Subcutaneous abdominal adipose tissue (tissue), 5 donors: ENCODE data around the gene BDH1.
"Not testable (repeated sequence)": the region's sequence is repeated elsewhere in the genome, so short reads cannot be mapped to it uniquely, and the experiment has no call there.

Experiments
- H3K27ac ChIP-seq: one replicate; pipeline ENCODE4 v1.7.0; 2013; ENCODE audit warnings: low read depth, mild to moderate bottlenecking, inconsistent platforms, low read length, moderate library complexity
- H3K27me3 ChIP-seq, 5 donors: one replicate each; pipeline ENCODE4 v1.7.0; 2013; ENCODE audit warnings: low read length in 5 of 5, inconsistent platforms in 1 of 5; ENCODE audit not compliant: control insufficient read depth in 5 of 5, insufficient read depth in 4 of 5
- H3K36me3 ChIP-seq, 5 donors: one replicate each; pipeline ENCODE4 v1.7.0; 2013; ENCODE audit warnings: low read length in 5 of 5; ENCODE audit not compliant: control insufficient read depth in 5 of 5, insufficient read depth in 5 of 5
- H3K4me1 ChIP-seq, 5 donors: one replicate each; pipeline ENCODE4 v1.7.0; 2013; ENCODE audit warnings: low read length in 5 of 5, mild to moderate bottlenecking in 3 of 5, moderate library complexity in 1 of 5; ENCODE audit not compliant: control insufficient read depth in 5 of 5, insufficient read depth in 5 of 5
- H3K4me3 ChIP-seq, 5 donors: one replicate each; pipeline ENCODE4 v1.7.0; 2013; ENCODE audit warnings: low read length in 5 of 5, low read depth in 1 of 5
- H3K9ac ChIP-seq, 5 donors: one replicate each; pipeline ENCODE4 v1.7.0; 2013; ENCODE audit warnings: low read length in 5 of 5, mild to moderate bottlenecking in 4 of 5, moderate library complexity in 3 of 5
- H3K9me3 ChIP-seq, 5 donors: one replicate each; pipeline ENCODE4 v1.7.0; 2013; ENCODE audit warnings: low read length in 5 of 5; ENCODE audit not compliant: control insufficient read depth in 5 of 5
- donor health status: healthy.
- donor health status: healthy.
- donor health status: healthy.
- donor health status: healthy.
- donor health status: healthy.

BDH1 gene

GRCh38 chr3:197580253-197580691 is 24.5 kb upstream of the BDH1 start:
- H3K9me3 ChIP-seq = no peaks in the 10 kb centered on the region

GRCh38 chr3:197578376-197578775 is 22.6 kb upstream of the BDH1 start:
- Histone ChIP-seq H3K27me3 (peaks cover 0 to 3% (median 0%) of the 10 kb centered on the region in 5 donors), H3K36me3 (peaks cover 0 to 19% (median 9%) of the 10 kb centered on the region in 5 donors), H3K9ac (no peak overlapping the region), H3K4me1 (no peaks in the 10 kb centered on the region), H3K9me3 (no peaks in the 10 kb centered on the region), H3K27ac (no peak overlapping the region), H3K4me3 (no peak overlapping the region)

More at GRCh38 chr3:197580253-197580691, 24.5 kb upstream of the BDH1 start:
- Histone ChIP-seq H3K27ac (no peak overlapping the region), H3K4me1 (no peaks in the 10 kb centered on the region), H3K27me3 (no peaks in the 10 kb centered on the region), H3K4me3 (no peak overlapping the region), H3K9ac (no peak overlapping the region), H3K36me3 (peaks cover 0 to 19% (median 9%) of the 10 kb centered on the region in 5 donors)

- H3K36me3 ChIP-seq = peaks cover 0 to 19% (median 9%) of the 10 kb centered on the region in 5 donors
- no peak overlapping the region for H3K4me3 ChIP-seq
- H3K27me3 ChIP-seq = peaks cover 0 to 6% (median 0%) of the 10 kb centered on the region in 5 donors
- no peaks in the 10 kb centered on the region for H3K9me3 ChIP-seq
- H3K4me1 ChIP-seq = no peaks in the 10 kb centered on the region
- no peak overlapping the region for H3K27ac ChIP-seq
- H3K9ac ChIP-seq = no peak overlapping the region
Measured at GRCh38 chr3:197577366-197578074, 21.8 kb upstream of the BDH1 start.

GRCh38 chr3:197576838-197577237 is 21.1 kb upstream of the BDH1 start:
- Histone ChIP-seq H3K4me3 (no peak overlapping the region), H3K9me3 (no peaks in the 10 kb centered on the region)

GRCh38 chr3:197575362-197575761 is 19.6 kb upstream of the BDH1 start:
- Histone ChIP-seq H3K4me3 (no peak overlapping the region), H3K4me1 (no peaks in the 10 kb centered on the region), H3K27ac (no peak overlapping the region), H3K27me3 (peaks cover 0 to 6% (median 0%) of the 10 kb centered on the region in 5 donors), H3K9me3 (no peaks in the 10 kb centered on the region), H3K9ac (no peak overlapping the region), H3K36me3 (peaks cover 0 to 18% (median 9%) of the 10 kb centered on the region in 5 donors)

More at GRCh38 chr3:197576838-197577237, 21.1 kb upstream of the BDH1 start:
- H3K27ac ChIP-seq = no peak overlapping the region
- H3K4me1 ChIP-seq = no peaks in the 10 kb centered on the region
- H3K36me3 ChIP-seq = peaks cover 0 to 19% (median 9%) of the 10 kb centered on the region in 5 donors
- no peak overlapping the region for H3K9ac ChIP-seq
- H3K27me3 ChIP-seq = peaks cover 0 to 6% (median 0%) of the 10 kb centered on the region in 5 donors

GRCh38 chr3:197574396-197574991 is 18.7 kb upstream of the BDH1 start:
- H3K4me3 ChIP-seq, H3K9ac ChIP-seq, H3K27ac ChIP-seq, H3K27me3 ChIP-seq, H3K9me3 ChIP-seq, H3K4me1 ChIP-seq: not testable (repeated sequence)
- peaks cover 0 to 16% (median 9%) of the 10 kb centered on the region in 5 donors for H3K36me3 ChIP-seq

GRCh38 chr3:197573048-197573767 is 17.4 kb upstream of the BDH1 start:
- Histone ChIP-seq H3K27ac (no peak overlapping the region), H3K27me3 (peaks cover 0 to 6% (median 0%) of the 10 kb centered on the region in 5 donors), H3K36me3 (peaks cover 0 to 10% (median 5%) of the 10 kb centered on the region in 5 donors), H3K4me1 (no peaks in the 10 kb centered on the region), H3K4me3 (no peak overlapping the region), H3K9me3 (no peaks in the 10 kb centered on the region), H3K9ac (no peak overlapping the region)

- H3K9ac ChIP-seq, H3K36me3 ChIP-seq, H3K9me3 ChIP-seq, H3K4me1 ChIP-seq, H3K27ac ChIP-seq, H3K27me3 ChIP-seq, H3K4me3 ChIP-seq: not testable (repeated sequence)
Measured at GRCh38 chr3:197571880-197572172, 16.1 kb upstream of the BDH1 start.

- not testable (repeated sequence) for H3K27me3 ChIP-seq, H3K4me1 ChIP-seq, H3K4me3 ChIP-seq, H3K36me3 ChIP-seq, H3K9me3 ChIP-seq, H3K9ac ChIP-seq, H3K27ac ChIP-seq
Measured at GRCh38 chr3:197571074-197571879, 15.5 kb upstream of the BDH1 start.
